Endothelial cell of umbilical vein (primary cell): Measurements from ENCODE around the gene DLGAP5. TPM values are rescaled to one million over a fixed set of nuclear protein-coding genes. Genes with fewer than 3 reads are reported as not detected.

Experiments used
- BruUV-seq: library from RNA; stranded (reverse); fragments of 400-500 nt; replicated peaks from 2 replicates; lab custom pipeline; 2021; lab: Mats Ljungman, UMichigan
- CTCF ChIA-PET: fragments of 300-600, 350-600 bp; sonication (Branson Sonifier 250); formaldehyde crosslinking; loops from one replicate; lab custom pipeline; 2021; ENCODE audit warnings: antibody characterized with exemption, inconsistent platforms; lab: Charles Lee
- POLR2A ChIA-PET: fragments of 300-600, 350-600 bp; sonication (Branson Sonifier 250); formaldehyde crosslinking; loops from one replicate; lab custom pipeline; 2021; ENCODE audit warnings: antibody characterized with exemption, inconsistent platforms; lab: Charles Lee
- DNase-seq: peaks from one replicate; pipeline ENCODE4 v3.0.0-alpha.2; 2011; ENCODE audit warnings: low read depth, low spot score
- FAIRE-seq: peaks from 2 replicates; lab custom pipeline; 2011; peaks lifted over from hg19 to GRCh38; lab: Jason Lieb, UNC
- H2AFZ ChIP-seq: 2 replicates; pipeline ENCODE4 v1.6.0; 2012; ENCODE audit warnings: low read depth, low read length, control low read depth, inconsistent platforms
- H3K27ac ChIP-seq: 2 replicates; pipeline ENCODE4 v1.5.1; 2011; ENCODE audit warnings: low read depth, mild to moderate bottlenecking, control low read depth, low read length, moderate library complexity; ENCODE audit not compliant: insufficient read depth
- H3K27me3 ChIP-seq, 2 experiments: 2 replicates each; pipeline versions ENCODE4 v1.6.0 to v1.6.1; 2011; ENCODE audit warnings: low read length in 2 of 2, mixed read lengths in 1 of 2; ENCODE audit not compliant: control insufficient read depth in 2 of 2, insufficient read depth in 2 of 2
- H3K36me3 ChIP-seq, 2 experiments: 2 replicates in 1 of 2; 3 replicates in 1 of 2; pipeline ENCODE4 v1.5.1; 2011; ENCODE audit warnings: low read length in 2 of 2, mild to moderate bottlenecking in 1 of 2, moderate library complexity in 1 of 2; ENCODE audit not compliant: control insufficient read depth in 2 of 2, insufficient read depth in 2 of 2; ENCODE audit errors: extremely low read depth in 1 of 2
- H3K4me1 ChIP-seq: 3 replicates; pipeline ENCODE4 v1.5.1; 2011; ENCODE audit warnings: mild to moderate bottlenecking, low read length; ENCODE audit not compliant: control insufficient read depth, insufficient read depth; ENCODE audit errors: extremely low read depth
- H3K4me2 ChIP-seq: 2 replicates; pipeline ENCODE4 v1.6.1; 2011; ENCODE audit warnings: low read length, control low read depth, mixed read lengths; ENCODE audit not compliant: insufficient read depth
- H3K4me3 ChIP-seq, 3 experiments: fragments of 200-600 bp in 1 of 3; sonication (generic), shearing (Covaris generic) in 1 of 3; replicated peaks in 1 of 3; 2 replicates each; pipeline ENCODE4 v1.5.1; 2011 to 2016; ENCODE audit warnings: control low read depth in 3 of 3, low read length in 3 of 3, mild to moderate bottlenecking in 2 of 3, inconsistent platforms in 1 of 3, low read depth in 1 of 3, moderate library complexity in 1 of 3; ENCODE audit not compliant: insufficient read depth in 1 of 3
- H3K79me2 ChIP-seq: 2 replicates; pipeline ENCODE4 v1.6.0; 2012; ENCODE audit warnings: low read length, inconsistent platforms; ENCODE audit not compliant: control insufficient read depth, insufficient read depth
- H3K9ac ChIP-seq: replicated peaks from 2 replicates; pipeline ENCODE3; 2011; ENCODE audit warnings: low read length, control low read depth; ENCODE audit not compliant: insufficient read depth; ENCODE audit errors: extremely low read depth
- H3K9me1 ChIP-seq: replicated peaks from 3 replicates; pipeline ENCODE4 v1.6.0; 2011; ENCODE audit warnings: mild to moderate bottlenecking, low read length; ENCODE audit not compliant: control insufficient read depth, insufficient read depth; ENCODE audit errors: extremely low read depth
- H3K9me3 ChIP-seq: replicated peaks from 2 replicates; pipeline ENCODE4 v1.5.1; 2012; ENCODE audit warnings: low read length, inconsistent platforms; ENCODE audit not compliant: control insufficient read depth, insufficient read depth
- H4K20me1 ChIP-seq: replicated peaks from 2 replicates; pipeline ENCODE3; 2011; ENCODE audit warnings: mild to moderate bottlenecking, low read length; ENCODE audit not compliant: control insufficient read depth, insufficient read depth; ENCODE audit errors: extremely low read depth
- EZH2 ChIP-seq: IDR thresholded peaks from 2 replicates; pipeline ENCODE4 v1.6.1; 2012; ENCODE audit warnings: borderline replicate concordance, low read depth, mild to moderate bottlenecking, moderate library complexity, low read length, inconsistent platforms; ENCODE audit not compliant: severe bottlenecking
- GATA2 ChIP-seq: IDR thresholded peaks from 2 replicates; pipeline ENCODE4 v1.7.0; 2011; ENCODE audit warnings: low read depth, mild to moderate bottlenecking, moderate library complexity, mixed read lengths, low read length; ENCODE audit not compliant: insufficient read length, insufficient read depth
- POLR2A ChIP-seq: IDR thresholded peaks from 2 replicates; pipeline ENCODE4 v1.6.1; 2012; ENCODE audit warnings: low read depth, mild to moderate bottlenecking, control low read depth, low read length
- POLR2AphosphoS5 ChIP-seq: IDR thresholded peaks from 2 replicates; pipeline ENCODE4 v1.6.1; 2012; ENCODE audit warnings: low read depth, mild to moderate bottlenecking, control low read depth, low read length, moderate library complexity; ENCODE audit not compliant: insufficient read depth
- dilution Hi-C: fragments of 300-500 bp; cut with MboI; formaldehyde crosslinking; loops from one replicate; pipeline ENCODE4 v1.15.0; 2019; ENCODE audit warnings: low sequenced_read_pairs; ENCODE audit not compliant: extremely low pct_ligation_motif_present
- intact Hi-C: fragments of 100-400 bp; cut with micrococcal nuclease; formaldehyde crosslinking; loops from one replicate; pipeline ENCODE4 v1.10.0; 2022
- polyA plus RNA-seq, 4 experiments: library from polyadenylated mRNA; depleted of rRNA in 3 of 4; stranded (reverse) in 3 of 4; unstranded in 1 of 4; fragments of >200 nt; gene quantifications; 2 replicates each; pipeline versions ENCODE4 v1.2.1 to v1.2.3, GENCODE V29; 2011 to 2012; ENCODE audit warnings: missing spikeins in 1 of 4
- total RNA-seq: library from RNA; stranded (reverse); gene quantifications from 2 replicates; pipeline ENCODE4 v1.2.3, GENCODE V29; 2021
- TF ChIP-seq, protein P1 (sequence below): IDR thresholded peaks from 2 replicates; pipeline ENCODE4 v1.6.1; 2011; ENCODE audit not compliant: insufficient read depth, insufficient read length
- TF ChIP-seq, protein P2 (sequence below), 2 donors: IDR thresholded peaks; 1 replicate in 1 of 2; 2 replicates in 1 of 2; pipeline ENCODE4 v1.5.1; 2011; ENCODE audit warnings: low read length in 2 of 2, mild to moderate bottlenecking in 2 of 2, moderate library complexity in 2 of 2, control low read depth in 1 of 2, inconsistent platforms in 1 of 2, low read depth in 1 of 2; ENCODE audit not compliant: insufficient read depth in 1 of 2; ENCODE audit errors: extremely low read depth in 1 of 2

Gene DLGAP5
- total and polyA plus RNA-seq, 2 donors (not counting 3 experiments of a cell fraction or from before 2014, with no cell fraction given), result 8.3 to 83.2 TPM

DNA sequence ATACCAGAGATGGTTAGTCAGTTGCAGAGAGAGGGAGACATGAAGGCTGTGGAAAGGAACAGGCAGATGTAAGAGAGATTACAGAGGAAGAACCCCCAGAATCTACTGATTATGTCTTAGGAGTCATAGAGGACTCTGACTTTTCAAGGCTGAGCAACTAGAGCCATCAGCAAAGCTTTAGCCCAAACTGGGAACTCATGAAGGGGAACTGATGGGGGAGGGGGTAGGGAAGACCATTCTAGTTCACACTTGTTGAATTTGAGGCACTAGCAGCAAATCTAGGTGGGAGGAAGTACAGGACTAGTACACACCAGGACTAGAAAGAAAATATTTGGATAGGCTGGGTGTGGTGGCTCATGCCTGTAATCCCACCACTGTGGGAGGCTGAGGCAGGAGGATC is 52.2 kb downstream of the DLGAP5 start:
- POLR2A ChIA-PET, result interaction anchor here (0.6 kb wide), 1 partner anchor 79 kb away, joined by 7 read pairs; no protein-coding TSS in a partner anchor
- Histone ChIP-seq H3K9ac (no peak overlapping the region), H3K27me3 (no peaks in the 10 kb centered on the region), H3K4me2 (no peak overlapping the region), H3K27ac (no peak overlapping the region), H3K9me1 (no peaks in the 10 kb centered on the region), H3K4me3 (no peak overlapping the region), H3K9me3 (no peaks in the 10 kb centered on the region), H3K36me3 (peaks cover 4 to 17% of the 10 kb centered on the region in 2 experiments), H3K79me2 (peaks cover 2% of the 10 kb centered on the region), H3K4me1 (peaks cover 13% of the 10 kb centered on the region), H2AFZ (no peak overlapping the region), H4K20me1 (no peaks in the 10 kb centered on the region)
- no peak for TF ChIP-seq GATA2
- TF ChIP-seq EZH2, result no peak
- TF ChIP-seq, protein P1, sequence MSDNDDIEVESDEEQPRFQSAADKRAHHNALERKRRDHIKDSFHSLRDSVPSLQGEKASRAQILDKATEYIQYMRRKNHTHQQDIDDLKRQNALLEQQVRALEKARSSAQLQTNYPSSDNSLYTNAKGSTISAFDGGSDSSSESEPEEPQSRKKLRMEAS, result no peak
- TF ChIP-seq POLR2A, result no peak
- no peak for TF ChIP-seq POLR2AphosphoS5
- TF ChIP-seq, protein P2, sequence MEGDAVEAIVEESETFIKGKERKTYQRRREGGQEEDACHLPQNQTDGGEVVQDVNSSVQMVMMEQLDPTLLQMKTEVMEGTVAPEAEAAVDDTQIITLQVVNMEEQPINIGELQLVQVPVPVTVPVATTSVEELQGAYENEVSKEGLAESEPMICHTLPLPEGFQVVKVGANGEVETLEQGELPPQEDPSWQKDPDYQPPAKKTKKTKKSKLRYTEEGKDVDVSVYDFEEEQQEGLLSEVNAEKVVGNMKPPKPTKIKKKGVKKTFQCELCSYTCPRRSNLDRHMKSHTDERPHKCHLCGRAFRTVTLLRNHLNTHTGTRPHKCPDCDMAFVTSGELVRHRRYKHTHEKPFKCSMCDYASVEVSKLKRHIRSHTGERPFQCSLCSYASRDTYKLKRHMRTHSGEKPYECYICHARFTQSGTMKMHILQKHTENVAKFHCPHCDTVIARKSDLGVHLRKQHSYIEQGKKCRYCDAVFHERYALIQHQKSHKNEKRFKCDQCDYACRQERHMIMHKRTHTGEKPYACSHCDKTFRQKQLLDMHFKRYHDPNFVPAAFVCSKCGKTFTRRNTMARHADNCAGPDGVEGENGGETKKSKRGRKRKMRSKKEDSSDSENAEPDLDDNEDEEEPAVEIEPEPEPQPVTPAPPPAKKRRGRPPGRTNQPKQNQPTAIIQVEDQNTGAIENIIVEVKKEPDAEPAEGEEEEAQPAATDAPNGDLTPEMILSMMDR (IDR thresholded peaks at IDR 0.05; ENCODE audit: extremely low read depth in 1 of 2, insufficient read depth in 1 of 2, low read depth in 1 of 2, low read length in 2 of 2), result no peak
- intact Hi-C loops (no loop called here), dilution Hi-C loops (no loop called here)
- CTCF ChIA-PET, result interaction anchor here (0.6 to 3.8 kb wide), 4 partner anchors 9 to 52 kb away, joined by 3 to 34 read pairs (median 4); no protein-coding TSS in a partner anchor
- BruUV-seq, result no TSS peak
- FAIRE-seq, result no peak
- DNase-seq, result no peak
